SU-DHL-6 (cell line): Measurements from ENCODE around the gene CELF6.

Experiments
- CTCF ChIP-seq: fragments of 200-600 bp; sonication (generic); IDR thresholded peaks from one replicate; pipeline ENCODE4 v1.5.1; 2017; ENCODE audit warnings: antibody characterized with exemption, mild to moderate bottlenecking, low read length, moderate library complexity; ENCODE audit not compliant: insufficient read depth, poor library complexity, severe bottlenecking
- EZH2phosphoT487 ChIP-seq: fragments of 200-600 bp; sonication (generic), shearing (Covaris generic); conservative IDR thresholded peaks from 2 replicates; pipeline ENCODE4 v1.6.1; 2018; ENCODE audit warnings: mild to moderate bottlenecking, antibody characterized with exemption, low read length, moderate library complexity, mixed read lengths

GRCh38 chr15:72368325-72368724, 48.4 kb upstream of the CELF6 start:
- TF ChIP-seq CTCF (no peak), EZH2phosphoT487 (no peak)
